ENCODE results near the gene GLI1. TPM values are rescaled to one million over a fixed set of nuclear protein-coding genes. Genes with fewer than 3 reads are reported as not detected.
A peak's percentile ranks its signal among the peaks of the same experiment; 100 is the strongest.

The GLI1 gene
- total and polyA plus RNA-seq, 2 of the 13 experiments (the other 11 are each of a cell fraction or from before 2014, with no cell fraction given) = 0.09 to 0.20 TPM

DNA sequence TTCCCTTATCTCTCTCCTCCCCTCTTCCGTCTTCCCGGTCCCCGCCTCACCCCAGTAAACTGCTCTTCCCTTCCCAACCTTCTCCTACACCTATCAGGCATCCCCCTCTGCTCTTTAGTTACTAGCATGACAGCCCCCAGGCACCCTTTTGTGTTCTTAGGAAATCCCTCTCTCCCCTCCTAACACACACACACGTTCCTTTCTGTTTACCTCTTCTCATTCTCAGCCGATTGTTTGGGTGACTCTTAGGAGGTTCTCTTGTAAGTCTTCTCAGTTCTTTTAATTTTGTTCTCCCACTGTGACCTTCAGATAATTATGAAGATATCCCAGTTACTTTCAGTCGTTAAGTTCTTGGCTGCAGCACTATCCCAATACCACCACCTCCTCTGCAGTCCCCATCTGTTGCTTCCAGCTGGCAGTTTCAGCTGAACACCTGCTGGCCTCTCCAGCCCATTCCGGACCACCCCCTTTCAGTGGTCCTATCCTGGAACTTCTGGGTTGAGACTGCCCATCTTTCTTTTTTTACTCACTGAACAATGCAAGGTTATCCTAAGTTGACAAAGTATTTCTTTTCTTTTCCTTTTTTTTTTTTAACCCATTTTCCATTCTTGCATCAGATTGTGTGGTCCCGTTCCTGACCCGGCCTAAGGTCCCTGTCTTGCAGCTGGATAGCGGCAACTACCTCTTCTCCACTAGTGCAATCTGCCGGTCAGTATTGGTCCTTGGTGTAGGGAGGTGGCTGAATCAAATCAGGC is 29.0 kb downstream of the GLI1 start (continued):
- TF ChIP-seq ZFP36 (IDR thresholded peaks at IDR 0.05; ENCODE audit: borderline replicate concordance, low read depth, low read length, partially characterized antibody) = no peak
- TF ChIP-seq, protein P1, sequence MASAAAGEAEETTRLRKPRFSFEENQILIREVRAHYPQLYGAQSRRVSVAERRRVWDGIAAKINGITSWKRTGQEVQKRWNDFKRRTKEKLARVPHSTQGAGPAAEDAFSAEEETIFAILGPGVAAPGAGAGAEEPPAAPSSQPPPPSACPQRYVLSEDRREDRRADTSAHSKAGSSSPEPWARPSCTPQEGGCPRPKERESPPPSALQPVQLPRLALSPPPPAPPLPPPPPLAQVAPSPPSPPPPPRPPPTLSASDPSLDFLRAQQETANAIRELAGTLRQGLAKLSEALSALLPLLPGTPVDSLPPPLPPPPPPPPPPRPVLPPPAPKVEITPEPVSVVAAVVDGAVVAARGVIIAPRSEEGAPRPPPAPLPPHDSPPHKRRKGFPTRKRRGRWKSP (CRISPR knock-in tag; IDR thresholded peaks at IDR 0.05) = no peak

DNA sequence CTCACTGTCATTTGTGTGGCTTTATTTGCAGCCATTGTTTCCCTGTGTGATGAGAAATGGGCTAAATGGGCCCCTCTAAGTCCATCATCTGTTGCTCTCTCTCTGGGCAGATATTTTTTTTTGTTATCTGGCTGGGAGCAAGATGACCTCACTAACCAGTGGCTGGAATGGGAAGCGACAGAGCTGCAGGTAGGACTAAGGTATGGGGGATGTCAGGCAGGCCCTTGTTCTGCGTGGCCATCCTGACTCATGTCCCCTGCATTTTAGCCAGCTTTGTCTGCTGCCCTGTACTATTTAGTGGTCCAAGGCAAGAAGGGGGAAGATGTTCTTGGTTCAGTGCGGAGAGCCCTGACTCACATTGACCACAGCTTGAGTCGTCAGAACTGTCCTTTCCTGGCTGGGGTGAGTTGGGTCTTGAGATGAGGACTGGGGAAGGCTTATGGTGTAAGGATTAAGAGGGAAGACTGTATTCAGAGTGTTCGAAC is 29.6 kb downstream of the GLI1 start:
- Histone ChIP-seq H3K79me2 (ENCODE audit: insufficient read depth, low read length) (peaks cover 23% of the 10 kb centered on the region), H3K9ac (ENCODE audit: insufficient read depth, low read depth, low read length) (peak overlapping the region; percentile 92), H3K27me3 (ENCODE audit: control insufficient read depth in 1 of 2, insufficient read depth in 2 of 2, low read length in 2 of 2) (peaks cover 0 to 4% of the 10 kb centered on the region in 2 experiments; a peak in 1 of 5 replicates), H3K27ac (ENCODE audit: extremely low read length, insufficient read depth, low read length) (peak overlapping the region; percentile 62), H3K4me1 (ENCODE audit: insufficient read depth, low read length) (peaks cover 23% of the 10 kb centered on the region), H3K36me3 (replicated peaks in 1 of 2; ENCODE audit: control insufficient read depth in 1 of 2, insufficient read depth in 2 of 2, low read length in 2 of 2) (peaks cover 19 to 39% of the 10 kb centered on the region in 2 experiments), H3K4me2 (ENCODE audit: low read depth, low read length) (peak overlapping the region; percentile 93), H2AFZ (ENCODE audit: low read length) (no peak overlapping the region), H3K4me3 (replicated peaks in 1 of 3; ENCODE audit: insufficient read depth in 1 of 3, low read depth in 2 of 3, low read length in 3 of 3) (peak overlapping the region; percentile 95 to 97 (median 96)), H4K20me1 (ENCODE audit: insufficient read depth, low read length) (peaks cover 8% of the 10 kb centered on the region), H3K9me3 (ENCODE audit: low read length) (no peaks in the 10 kb centered on the region)
- WGBS (ENCODE audit: low lambda C conversion rate) = 88% methylated on average over 5 of the region's 5 CpGs
- intact Hi-C loops (cut with micrococcal nuclease; ENCODE audit: unreplicated experiment) = no loop called here
- ATAC-seq (no peak), DNase-seq (ENCODE audit: low spot score) (no peak), FAIRE-seq (no peak)
- CTCF ChIA-PET (ENCODE audit: low intra/inter-chr PET ratio, low total read pairs) = no interaction called here
- in situ Hi-C loops (cut with HindIII; ENCODE audit: extremely low pct_ligation_motif_present, low pct_unique_long_range_greater_than_20kb) = no loop called here
- BruUV-seq (replicated peaks) = no TSS peak
- POLR2A ChIA-PET = interaction anchor here (1.0 to 3.4 kb wide), 3 partner anchors 28 to 86 kb away, joined by 3 to 15 read pairs (median 3); partner anchors contain the start of gene DDIT3
- TF ChIP-seq SIN3A (IDR thresholded peaks at IDR 0.05; ENCODE audit: borderline replicate concordance, low read depth, low read length) = no peak
- peak; percentile 88 for TF ChIP-seq RFX5 (IDR thresholded peaks at IDR 0.05; ENCODE audit: low read depth, low read length)
- TF ChIP-seq, protein P2, sequence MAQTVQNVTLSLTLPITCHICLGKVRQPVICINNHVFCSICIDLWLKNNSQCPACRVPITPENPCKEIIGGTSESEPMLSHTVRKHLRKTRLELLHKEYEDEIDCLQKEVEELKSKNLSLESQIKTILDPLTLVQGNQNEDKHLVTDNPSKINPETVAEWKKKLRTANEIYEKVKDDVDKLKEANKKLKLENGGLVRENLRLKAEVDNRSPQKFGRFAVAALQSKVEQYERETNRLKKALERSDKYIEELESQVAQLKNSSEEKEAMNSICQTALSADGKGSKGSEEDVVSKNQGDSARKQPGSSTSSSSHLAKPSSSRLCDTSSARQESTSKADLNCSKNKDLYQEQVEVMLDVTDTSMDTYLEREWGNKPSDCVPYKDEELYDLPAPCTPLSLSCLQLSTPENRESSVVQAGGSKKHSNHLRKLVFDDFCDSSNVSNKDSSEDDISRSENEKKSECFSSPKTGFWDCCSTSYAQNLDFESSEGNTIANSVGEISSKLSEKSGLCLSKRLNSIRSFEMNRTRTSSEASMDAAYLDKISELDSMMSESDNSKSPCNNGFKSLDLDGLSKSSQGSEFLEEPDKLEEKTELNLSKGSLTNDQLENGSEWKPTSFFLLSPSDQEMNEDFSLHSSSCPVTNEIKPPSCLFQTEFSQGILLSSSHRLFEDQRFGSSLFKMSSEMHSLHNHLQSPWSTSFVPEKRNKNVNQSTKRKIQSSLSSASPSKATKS (CRISPR knock-in tag; IDR thresholded peaks at IDR 0.05) = 0 out of 2 replicates have a peak, but pooled peaks have one; percentile 9

All from HepG2 (cell line).